Fibroblast of mammary gland (primary cell): Measurements from ENCODE around the gene CCT8.

Experiments used
- DNase-seq: peaks from one replicate; pipeline ENCODE4 v3.0.0-alpha.2; 2010; ENCODE audit warnings: low read depth
- H3K4me3 ChIP-seq: 2 replicates; pipeline ENCODE4 v1.5.1; 2011; ENCODE audit warnings: low read depth, mild to moderate bottlenecking, low read length, moderate library complexity; ENCODE audit not compliant: control insufficient read depth
- CTCF ChIP-seq: conservative IDR thresholded peaks from 2 replicates; pipeline ENCODE4 v1.5.1; 2011; ENCODE audit warnings: low read depth, low read length, inconsistent platforms; ENCODE audit not compliant: control insufficient read depth, insufficient read depth

Gene CCT8

GRCh38 chr21:29104239-29104708 lies 30.8 kb upstream of the CCT8 start:
- no peak for TF ChIP-seq CTCF
- no peak for DNase-seq
- H3K4me3 ChIP-seq, result no peak overlapping the region

- H3K4me3 ChIP-seq, result no peak overlapping the region
- no peak for DNase-seq
- no peak for TF ChIP-seq CTCF
Measured at GRCh38 chr21:29102791-29103257, 29.4 kb upstream of the CCT8 start.

- DNase-seq, result no peak
- H3K4me3 ChIP-seq, result no peak overlapping the region
- TF ChIP-seq CTCF, result no peak
Measured at GRCh38 chr21:29098156-29098555, 24.7 kb upstream of the CCT8 start.

GRCh38 chr21:29096218-29097015 lies 23.0 kb upstream of the CCT8 start:
- no peak overlapping the region for H3K4me3 ChIP-seq
- no peak for TF ChIP-seq CTCF
- DNase-seq, result no peak

GRCh38 chr21:29092102-29092959 lies 18.9 kb upstream of the CCT8 start:
- DNase-seq, result peak; percentile 82
- H3K4me3 ChIP-seq, result no peak overlapping the region
- TF ChIP-seq CTCF, result peak; percentile 20

- DNase-seq, result peak; percentile 90
- no peak overlapping the region for H3K4me3 ChIP-seq
- TF ChIP-seq CTCF, result no peak
Measured at GRCh38 chr21:29091033-29091432, 17.6 kb upstream of the CCT8 start.
